GM12873 (cell line): ENCODE results near the gene FGFBP3.

Experiments used
- TF ChIP-seq, protein P1 (sequence below): IDR thresholded peaks from 2 replicates; pipeline ENCODE4 v1.5.1; 2012; ENCODE audit warnings: low read depth, mild to moderate bottlenecking, moderate library complexity, low read length, control low read depth; ENCODE audit not compliant: insufficient read depth; ENCODE audit errors: missing control alignments

The FGFBP3 gene

GRCh38 chr10:91884536-91884935, 24.8 kb downstream of the FGFBP3 start:
- TF ChIP-seq, protein P1, sequence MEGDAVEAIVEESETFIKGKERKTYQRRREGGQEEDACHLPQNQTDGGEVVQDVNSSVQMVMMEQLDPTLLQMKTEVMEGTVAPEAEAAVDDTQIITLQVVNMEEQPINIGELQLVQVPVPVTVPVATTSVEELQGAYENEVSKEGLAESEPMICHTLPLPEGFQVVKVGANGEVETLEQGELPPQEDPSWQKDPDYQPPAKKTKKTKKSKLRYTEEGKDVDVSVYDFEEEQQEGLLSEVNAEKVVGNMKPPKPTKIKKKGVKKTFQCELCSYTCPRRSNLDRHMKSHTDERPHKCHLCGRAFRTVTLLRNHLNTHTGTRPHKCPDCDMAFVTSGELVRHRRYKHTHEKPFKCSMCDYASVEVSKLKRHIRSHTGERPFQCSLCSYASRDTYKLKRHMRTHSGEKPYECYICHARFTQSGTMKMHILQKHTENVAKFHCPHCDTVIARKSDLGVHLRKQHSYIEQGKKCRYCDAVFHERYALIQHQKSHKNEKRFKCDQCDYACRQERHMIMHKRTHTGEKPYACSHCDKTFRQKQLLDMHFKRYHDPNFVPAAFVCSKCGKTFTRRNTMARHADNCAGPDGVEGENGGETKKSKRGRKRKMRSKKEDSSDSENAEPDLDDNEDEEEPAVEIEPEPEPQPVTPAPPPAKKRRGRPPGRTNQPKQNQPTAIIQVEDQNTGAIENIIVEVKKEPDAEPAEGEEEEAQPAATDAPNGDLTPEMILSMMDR: no peak

DNA sequence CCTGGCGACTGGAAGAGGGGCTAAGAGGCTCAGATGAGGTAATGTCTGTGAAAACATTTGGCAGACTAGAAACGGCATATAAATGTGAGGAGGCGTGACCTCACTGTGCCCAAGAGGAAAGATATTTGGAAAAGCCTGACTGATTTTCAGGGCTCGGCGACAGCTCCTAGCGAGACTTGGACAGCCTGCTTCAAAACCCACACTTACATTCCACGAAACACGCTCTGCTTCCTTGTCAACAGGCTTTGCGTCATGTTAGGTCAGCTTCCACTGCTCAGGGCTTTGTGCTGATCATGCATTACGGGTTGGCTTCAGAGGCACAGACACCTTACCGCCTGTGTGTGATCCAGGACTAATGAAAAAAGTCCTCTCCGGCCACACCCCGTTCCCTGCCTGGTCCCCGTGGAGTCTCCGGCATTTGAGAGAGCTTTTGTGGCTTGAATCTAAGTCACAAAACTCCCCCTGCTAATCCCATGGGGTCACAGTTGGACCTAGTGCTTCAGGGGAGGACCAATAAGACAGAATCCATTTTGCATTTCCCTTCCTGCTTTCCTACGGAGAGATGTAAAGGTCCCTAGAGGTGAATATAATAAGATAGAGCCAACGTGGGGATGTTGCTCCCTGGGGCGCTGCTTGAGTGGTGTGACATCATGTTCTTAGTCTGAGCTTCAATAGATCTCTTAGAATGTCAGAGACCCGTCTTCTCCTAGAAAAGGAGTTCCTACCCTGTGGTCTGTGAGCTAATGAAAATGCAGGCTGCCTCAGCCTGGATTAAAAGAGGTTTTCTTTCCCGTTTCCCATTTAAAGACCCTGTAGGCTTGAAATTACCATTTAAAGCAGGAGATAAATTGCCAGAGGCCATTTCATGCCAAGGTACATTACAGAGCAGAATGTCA, 25.5 kb downstream of the FGFBP3 start:
- TF ChIP-seq, protein P1: no peak

GRCh38 chr10:91880310-91880709, 29.0 kb downstream of the FGFBP3 start:
- TF ChIP-seq, protein P1: no peak

- TF ChIP-seq, protein P1: no peak
These were observed 29.6 kb downstream of the FGFBP3 start for GRCh38 chr10:91879515-91880170.

GRCh38 chr10:91875779-91876178, 33.5 kb downstream of the FGFBP3 start:
- TF ChIP-seq, protein P1: no peak

- TF ChIP-seq, protein P1: no peak
These were observed 34.1 kb downstream of the FGFBP3 start for GRCh38 chr10:91875156-91875555.

DNA sequence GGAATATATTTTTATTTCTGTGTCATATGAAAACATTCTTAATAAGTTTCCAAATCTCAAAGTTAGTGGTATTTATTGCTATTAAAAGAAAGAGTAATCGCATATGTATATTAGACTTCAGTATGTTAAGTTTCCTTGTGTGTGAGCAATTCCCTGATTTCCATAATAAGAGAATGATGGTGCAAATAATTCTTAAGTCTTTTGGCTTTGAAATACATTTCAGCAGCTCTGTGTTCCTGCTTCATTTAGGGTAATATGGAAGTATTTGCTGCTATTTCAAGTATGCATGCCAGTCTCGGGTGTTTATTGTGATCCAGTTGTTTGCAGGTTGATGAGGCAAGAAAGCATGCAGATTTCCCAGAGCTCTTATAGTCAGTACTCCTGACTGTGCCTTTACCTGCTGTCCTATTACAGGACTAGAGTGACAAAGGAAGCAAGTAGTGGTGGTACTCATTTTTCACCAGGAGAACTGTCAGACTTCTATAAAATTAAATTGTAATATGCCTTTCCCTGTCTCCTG, 43.7 kb downstream of the FGFBP3 start:
- TF ChIP-seq, protein P1: no peak
